Measurements from ENCODE around the gene RTN3. TPM values are rescaled to one million over a fixed set of nuclear protein-coding genes. Genes with fewer than 3 reads are reported as not detected.
"Not testable (repeated sequence)": the region's sequence is repeated elsewhere in the genome, so short reads cannot be mapped to it uniquely, and the experiment has no call there.

The RTN3 gene
- total RNA-seq, 1 donor = 108 TPM

DNA sequence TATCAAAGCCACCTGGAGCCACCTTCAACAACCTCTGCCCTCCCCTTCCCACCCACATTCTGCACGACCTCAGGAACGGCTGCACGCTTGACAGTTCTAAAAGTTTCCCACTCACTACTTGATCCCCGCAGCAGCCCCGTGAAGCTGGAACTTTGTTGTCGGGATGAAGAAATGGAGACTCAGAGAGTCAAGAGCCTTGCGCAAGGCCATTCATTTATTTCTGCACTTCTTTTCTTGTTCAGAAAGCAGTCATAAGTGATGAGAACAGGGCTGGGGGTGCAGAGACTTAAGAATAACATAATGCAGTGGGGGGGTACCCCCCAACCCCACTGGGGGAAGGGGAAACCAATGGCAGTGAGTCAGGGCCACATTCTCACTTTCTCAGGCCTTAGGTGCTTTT, 89.5 kb downstream of the RTN3 start:
- Histone ChIP-seq H3K4me1 (ENCODE audit: insufficient read depth, low read length) (peaks cover 4% of the 10 kb centered on the region), H3K27me3 (ENCODE audit: insufficient read depth, low read length) (no peaks in the 10 kb centered on the region), H3K27ac (ENCODE audit: low read depth, low read length) (no peak overlapping the region), H3K36me3 (ENCODE audit: insufficient read depth, low read length) (no peaks in the 10 kb centered on the region), H3K79me2 (ENCODE audit: insufficient read depth, low read length) (peaks cover 13% of the 10 kb centered on the region), H4K20me1 (ENCODE audit: insufficient read depth, low read length) (peaks cover 12% of the 10 kb centered on the region), H2AFZ (ENCODE audit: low read length) (no peak overlapping the region), H3K4me2 (ENCODE audit: insufficient read depth, low read length) (no peak overlapping the region), H3K9me3 (ENCODE audit: low read depth, low read length) (no peaks in the 10 kb centered on the region), H3K4me3 (ENCODE audit: insufficient read depth, low read length) (no peak overlapping the region)
- no peak for DNase-seq (ENCODE audit: insufficient read length, low spot score, missing footprints)
- TF ChIP-seq, protein P1, sequence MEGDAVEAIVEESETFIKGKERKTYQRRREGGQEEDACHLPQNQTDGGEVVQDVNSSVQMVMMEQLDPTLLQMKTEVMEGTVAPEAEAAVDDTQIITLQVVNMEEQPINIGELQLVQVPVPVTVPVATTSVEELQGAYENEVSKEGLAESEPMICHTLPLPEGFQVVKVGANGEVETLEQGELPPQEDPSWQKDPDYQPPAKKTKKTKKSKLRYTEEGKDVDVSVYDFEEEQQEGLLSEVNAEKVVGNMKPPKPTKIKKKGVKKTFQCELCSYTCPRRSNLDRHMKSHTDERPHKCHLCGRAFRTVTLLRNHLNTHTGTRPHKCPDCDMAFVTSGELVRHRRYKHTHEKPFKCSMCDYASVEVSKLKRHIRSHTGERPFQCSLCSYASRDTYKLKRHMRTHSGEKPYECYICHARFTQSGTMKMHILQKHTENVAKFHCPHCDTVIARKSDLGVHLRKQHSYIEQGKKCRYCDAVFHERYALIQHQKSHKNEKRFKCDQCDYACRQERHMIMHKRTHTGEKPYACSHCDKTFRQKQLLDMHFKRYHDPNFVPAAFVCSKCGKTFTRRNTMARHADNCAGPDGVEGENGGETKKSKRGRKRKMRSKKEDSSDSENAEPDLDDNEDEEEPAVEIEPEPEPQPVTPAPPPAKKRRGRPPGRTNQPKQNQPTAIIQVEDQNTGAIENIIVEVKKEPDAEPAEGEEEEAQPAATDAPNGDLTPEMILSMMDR (IDR thresholded peaks at IDR 0.05; ENCODE audit: extremely low read depth, low read depth, low read length) = no peak

DNA sequence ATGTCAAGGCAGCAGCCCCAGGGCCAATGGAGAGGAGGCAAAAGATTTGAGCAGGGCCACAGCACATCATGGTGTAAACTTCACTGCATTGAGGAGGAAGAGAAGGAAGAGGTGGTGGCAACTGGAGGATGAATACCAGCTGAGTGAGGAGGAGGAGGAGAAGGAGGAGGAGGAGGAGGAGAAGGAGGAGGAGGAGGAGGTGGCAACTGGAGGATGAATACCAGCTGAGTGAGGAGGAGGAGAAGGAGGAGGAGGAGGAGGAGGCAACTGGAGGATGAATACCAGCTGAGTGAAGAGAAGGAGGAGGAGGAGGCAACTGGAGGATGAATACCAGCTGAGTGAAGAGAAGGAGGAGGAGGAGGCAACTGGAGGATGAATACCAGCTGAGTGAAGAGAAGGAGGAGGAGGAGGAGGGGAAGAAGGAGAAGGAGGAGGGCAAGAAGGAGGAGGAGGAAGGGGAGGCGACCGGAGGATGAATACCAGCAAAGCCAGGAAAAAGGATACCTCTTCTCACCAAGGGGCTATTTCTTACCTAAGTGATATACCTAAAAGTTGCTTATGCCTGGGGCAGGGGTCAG, 90.5 kb downstream of the RTN3 start:
- H3K36me3 ChIP-seq (ENCODE audit: insufficient read depth, low read length); DNase-seq (ENCODE audit: insufficient read length, low spot score, missing footprints); H3K4me1 ChIP-seq (ENCODE audit: insufficient read depth, low read length); H3K4me3 ChIP-seq (ENCODE audit: insufficient read depth, low read length); H4K20me1 ChIP-seq (ENCODE audit: insufficient read depth, low read length); H3K9me3 ChIP-seq (ENCODE audit: low read depth, low read length); H3K4me2 ChIP-seq (ENCODE audit: insufficient read depth, low read length); H3K79me2 ChIP-seq (ENCODE audit: insufficient read depth, low read length); H3K27me3 ChIP-seq (ENCODE audit: insufficient read depth, low read length); H2AFZ ChIP-seq (ENCODE audit: low read length); H3K27ac ChIP-seq (ENCODE audit: low read depth, low read length): not testable (repeated sequence)

DNA sequence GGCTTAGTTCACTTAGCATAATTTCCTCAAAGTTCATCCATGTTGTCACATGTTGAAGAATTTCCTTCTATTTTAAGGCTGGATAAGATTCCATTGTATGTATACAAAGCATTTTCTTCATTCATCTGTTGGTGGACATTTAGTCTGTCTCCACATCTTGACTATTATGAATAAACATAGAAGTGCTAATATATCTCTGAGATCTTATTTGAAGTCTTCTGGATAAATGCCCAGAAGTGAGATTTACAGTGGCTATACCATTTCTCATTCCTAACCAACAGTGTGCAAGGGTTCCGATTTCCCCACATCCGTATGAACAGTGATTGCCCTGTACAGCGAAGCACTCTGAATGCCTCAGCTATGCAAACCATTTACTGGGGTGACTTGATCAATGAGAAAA, 93.9 kb downstream of the RTN3 start:
- Histone ChIP-seq H3K4me2 (ENCODE audit: insufficient read depth, low read length) (no peak overlapping the region), H3K4me3 (ENCODE audit: insufficient read depth, low read length) (no peak overlapping the region)
- no peak for DNase-seq (ENCODE audit: insufficient read length, low spot score, missing footprints)

DNA sequence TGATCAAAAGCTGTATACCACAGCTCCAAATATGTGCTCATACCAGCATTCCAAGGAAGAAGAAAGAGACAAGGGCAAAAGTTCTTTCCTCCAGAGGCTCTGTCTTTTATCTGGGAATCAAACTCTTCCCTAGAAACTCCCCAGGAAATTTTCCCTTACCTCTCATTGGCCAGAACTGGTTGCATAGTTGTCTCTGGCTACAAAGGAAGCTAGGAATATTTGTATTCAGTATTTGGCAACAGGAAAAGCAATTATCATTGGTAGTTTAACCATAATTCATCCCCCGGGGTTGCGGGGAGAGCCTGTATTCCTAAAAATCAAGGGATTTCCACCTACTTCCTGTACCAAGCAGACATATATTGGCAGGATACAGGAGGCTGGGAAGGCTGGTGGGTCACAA, 97.7 kb downstream of the RTN3 start:
- no peaks in the 10 kb centered on the region for H3K27me3 ChIP-seq (ENCODE audit: insufficient read depth, low read length)
- H3K79me2 ChIP-seq (ENCODE audit: insufficient read depth, low read length) = no peaks in the 10 kb centered on the region
- TF ChIP-seq, protein P1 (IDR thresholded peaks at IDR 0.05; ENCODE audit: extremely low read depth, low read depth, low read length) = no peak
- H3K27ac ChIP-seq (ENCODE audit: low read depth, low read length) = no peak overlapping the region
- no peaks in the 10 kb centered on the region for H4K20me1 ChIP-seq (ENCODE audit: insufficient read depth, low read length)
- H3K36me3 ChIP-seq (ENCODE audit: insufficient read depth, low read length) = no peaks in the 10 kb centered on the region
- no peak overlapping the region for H3K4me2 ChIP-seq (ENCODE audit: insufficient read depth, low read length)
- no peak overlapping the region for H2AFZ ChIP-seq (ENCODE audit: low read length)
- no peak overlapping the region for H3K4me3 ChIP-seq (ENCODE audit: insufficient read depth, low read length)
- H3K9me3 ChIP-seq (ENCODE audit: low read depth, low read length) = no peaks in the 10 kb centered on the region
- DNase-seq (ENCODE audit: insufficient read length, low spot score, missing footprints) = peak; percentile 38
- H3K4me1 ChIP-seq (ENCODE audit: insufficient read depth, low read length) = no peaks in the 10 kb centered on the region

More for the DNA sequence above, 93.9 kb downstream of the RTN3 start:
- H3K79me2 ChIP-seq (ENCODE audit: insufficient read depth, low read length) = no peaks in the 10 kb centered on the region
- TF ChIP-seq, protein P1 (IDR thresholded peaks at IDR 0.05; ENCODE audit: extremely low read depth, low read depth, low read length) = no peak
- H3K4me1 ChIP-seq (ENCODE audit: insufficient read depth, low read length) = no peaks in the 10 kb centered on the region
- no peaks in the 10 kb centered on the region for H3K36me3 ChIP-seq (ENCODE audit: insufficient read depth, low read length)
- H3K27me3 ChIP-seq (ENCODE audit: insufficient read depth, low read length) = no peaks in the 10 kb centered on the region
- H2AFZ ChIP-seq (ENCODE audit: low read length) = no peak overlapping the region
- no peak overlapping the region for H3K27ac ChIP-seq (ENCODE audit: low read depth, low read length)
- H4K20me1 ChIP-seq (ENCODE audit: insufficient read depth, low read length) = no peaks in the 10 kb centered on the region
- H3K9me3 ChIP-seq (ENCODE audit: low read depth, low read length) = no peaks in the 10 kb centered on the region

Data from osteoblast (primary cell).